Activated T-cell treated with anti-CD3 and anti-CD28 coated beads, Interleukin-2, amount 50 U/mL, for 24 hours (primary cell): ENCODE data around the gene KCNK15.

Experiments
- DNase-seq: peaks from one replicate; pipeline ENCODE4 v3.0.0-alpha.2; 2020
- H3K27ac Mint-ChIP-seq: 2 replicates; pipeline ENCODE4 v1.8.0; 2020; ENCODE audit warnings: mild to moderate bottlenecking, mixed read lengths
- H3K27me3 Mint-ChIP-seq: 2 replicates; pipeline ENCODE4 v1.8.0; 2020; ENCODE audit warnings: mixed read lengths
- H3K36me3 Mint-ChIP-seq: 2 replicates; pipeline ENCODE4 v1.8.0; 2020; ENCODE audit warnings: low read depth, mixed read lengths
- H3K4me1 Mint-ChIP-seq: 2 replicates; pipeline ENCODE4 v1.8.0; 2020; ENCODE audit warnings: low read depth, mixed read lengths
- H3K4me3 Mint-ChIP-seq: 2 replicates; pipeline ENCODE4 v1.8.0; 2020; ENCODE audit warnings: mild to moderate bottlenecking, moderate library complexity, mixed read lengths
- H3K9me3 Mint-ChIP-seq: 2 replicates; pipeline ENCODE4 v1.8.0; 2020; ENCODE audit warnings: mixed read lengths

The KCNK15 gene

GRCh38 chr20:44707018-44707579 lies 38.6 kb upstream of the KCNK15 start:
- Mint-ChIP-seq H3K36me3 (no peaks in the 10 kb centered on the region), H3K27ac (no peak overlapping the region), H3K4me3 (no peak overlapping the region), H3K9me3 (no peaks in the 10 kb centered on the region), H3K4me1 (no peaks in the 10 kb centered on the region), H3K27me3 (no peaks in the 10 kb centered on the region)
- DNase-seq, result no peak

- Mint-ChIP-seq H3K27ac (no peak overlapping the region), H3K27me3 (no peaks in the 10 kb centered on the region), H3K36me3 (no peaks in the 10 kb centered on the region)
Measured at GRCh38 chr20:44709380-44709779, 36.3 kb upstream of the KCNK15 start.

GRCh38 chr20:44709797-44710196 lies 35.9 kb upstream of the KCNK15 start:
- Mint-ChIP-seq H3K27me3 (no peaks in the 10 kb centered on the region), H3K27ac (no peak overlapping the region), H3K9me3 (no peaks in the 10 kb centered on the region), H3K4me1 (no peaks in the 10 kb centered on the region), H3K36me3 (no peaks in the 10 kb centered on the region), H3K4me3 (no peak overlapping the region)
- DNase-seq, result no peak

More at GRCh38 chr20:44709380-44709779, 36.3 kb upstream of the KCNK15 start:
- no peaks in the 10 kb centered on the region for H3K9me3 Mint-ChIP-seq
- no peak overlapping the region for H3K4me3 Mint-ChIP-seq
- no peaks in the 10 kb centered on the region for H3K4me1 Mint-ChIP-seq
- DNase-seq, result no peak

- H3K27ac Mint-ChIP-seq, result no peak overlapping the region
- no peaks in the 10 kb centered on the region for H3K4me1 Mint-ChIP-seq
- no peak for DNase-seq
- H3K27me3 Mint-ChIP-seq, result no peaks in the 10 kb centered on the region
- H3K9me3 Mint-ChIP-seq, result no peaks in the 10 kb centered on the region
- H3K36me3 Mint-ChIP-seq, result no peaks in the 10 kb centered on the region
- H3K4me3 Mint-ChIP-seq, result no peak overlapping the region
Measured at GRCh38 chr20:44711237-44711636, 34.4 kb upstream of the KCNK15 start.

GRCh38 chr20:44714102-44714700 lies 31.5 kb upstream of the KCNK15 start:
- H3K27ac Mint-ChIP-seq, result no peak overlapping the region
- H3K27me3 Mint-ChIP-seq, result no peaks in the 10 kb centered on the region
- H3K4me3 Mint-ChIP-seq, result no peak overlapping the region
- no peaks in the 10 kb centered on the region for H3K36me3 Mint-ChIP-seq
- no peak for DNase-seq
- no peaks in the 10 kb centered on the region for H3K9me3 Mint-ChIP-seq
- H3K4me1 Mint-ChIP-seq, result no peaks in the 10 kb centered on the region

GRCh38 chr20:44714701-44715498 lies 30.8 kb upstream of the KCNK15 start, which contains the start of gene CCN5:
CCN5 (plus strand) TSS chr20:44715369; CDS start chr20:44715391, 22 bp downstream.
- Mint-ChIP-seq H3K9me3 (no peaks in the 10 kb centered on the region), H3K27ac (no peak within 1 kb of the TSS), H3K36me3 (no peaks in the 10 kb centered on the region), H3K4me3 (no peak within 1 kb of the TSS), H3K27me3 (no peaks in the 10 kb centered on the region), H3K4me1 (no peaks in the 10 kb centered on the region)
- no peak for DNase-seq

- Mint-ChIP-seq H3K36me3 (no peaks in the 10 kb centered on the region), H3K9me3 (no peaks in the 10 kb centered on the region), H3K27ac (no peak overlapping the region), H3K4me1 (no peaks in the 10 kb centered on the region), H3K4me3 (no peak overlapping the region), H3K27me3 (no peaks in the 10 kb centered on the region)
- no peak for DNase-seq
Measured at GRCh38 chr20:44715499-44716308, 30.0 kb upstream of the KCNK15 start.

GRCh38 chr20:44716309-44717106 lies 29.2 kb upstream of the KCNK15 start:
- Mint-ChIP-seq H3K9me3 (no peaks in the 10 kb centered on the region), H3K4me3 (no peak overlapping the region), H3K36me3 (no peaks in the 10 kb centered on the region), H3K27ac (no peak overlapping the region), H3K4me1 (no peaks in the 10 kb centered on the region), H3K27me3 (no peaks in the 10 kb centered on the region)
- DNase-seq, result no peak

GRCh38 chr20:44717986-44718385 lies 27.7 kb upstream of the KCNK15 start:
- no peak overlapping the region for H3K4me3 Mint-ChIP-seq
- no peak for DNase-seq
- no peaks in the 10 kb centered on the region for H3K27me3 Mint-ChIP-seq
- H3K9me3 Mint-ChIP-seq, result no peaks in the 10 kb centered on the region
- no peak overlapping the region for H3K27ac Mint-ChIP-seq
- no peaks in the 10 kb centered on the region for H3K4me1 Mint-ChIP-seq
- no peaks in the 10 kb centered on the region for H3K36me3 Mint-ChIP-seq

GRCh38 chr20:44719841-44720240 lies 25.8 kb upstream of the KCNK15 start:
- DNase-seq, result no peak
- no peak overlapping the region for H3K4me3 Mint-ChIP-seq
- H3K36me3 Mint-ChIP-seq, result no peaks in the 10 kb centered on the region
- H3K27me3 Mint-ChIP-seq, result no peaks in the 10 kb centered on the region
- no peak overlapping the region for H3K27ac Mint-ChIP-seq
- H3K9me3 Mint-ChIP-seq, result no peaks in the 10 kb centered on the region
- H3K4me1 Mint-ChIP-seq, result no peaks in the 10 kb centered on the region

GRCh38 chr20:44720621-44720996 lies 25.1 kb upstream of the KCNK15 start:
- H3K27ac Mint-ChIP-seq, result no peak overlapping the region
- H3K4me1 Mint-ChIP-seq, result no peaks in the 10 kb centered on the region
- DNase-seq, result no peak
- H3K4me3 Mint-ChIP-seq, result no peak overlapping the region
- H3K9me3 Mint-ChIP-seq, result no peaks in the 10 kb centered on the region
- no peaks in the 10 kb centered on the region for H3K27me3 Mint-ChIP-seq
- H3K36me3 Mint-ChIP-seq, result no peaks in the 10 kb centered on the region

- no peak for DNase-seq
- Mint-ChIP-seq H3K9me3 (no peaks in the 10 kb centered on the region), H3K27me3 (no peaks in the 10 kb centered on the region), H3K27ac (no peak overlapping the region), H3K36me3 (no peaks in the 10 kb centered on the region), H3K4me1 (no peaks in the 10 kb centered on the region), H3K4me3 (no peak overlapping the region)
Measured at GRCh38 chr20:44720997-44721784, 24.5 kb upstream of the KCNK15 start.

- no peaks in the 10 kb centered on the region for H3K4me1 Mint-ChIP-seq
- H3K4me3 Mint-ChIP-seq, result no peak overlapping the region
- H3K27me3 Mint-ChIP-seq, result no peaks in the 10 kb centered on the region
- no peak for DNase-seq
- no peak overlapping the region for H3K27ac Mint-ChIP-seq
- no peaks in the 10 kb centered on the region for H3K36me3 Mint-ChIP-seq
- no peaks in the 10 kb centered on the region for H3K9me3 Mint-ChIP-seq
Measured at GRCh38 chr20:44721785-44722054, 23.9 kb upstream of the KCNK15 start.
